LHCN-M2 (cell line): Measurements from ENCODE around the gene CCDC47. TPM values are rescaled to one million over a fixed set of nuclear protein-coding genes. Genes with fewer than 3 reads are reported as not detected.
"Not testable (repeated sequence)": the region's sequence is repeated elsewhere in the genome, so short reads cannot be mapped to it uniquely, and the experiment has no call there.

Source experiments
- DNase-seq: peaks from one replicate; pipeline ENCODE4 v3.0.0-alpha.2; 2012; ENCODE audit warnings: low read depth
- total RNA-seq: library from RNA; depleted of rRNA; stranded (reverse); fragments of >200 nt; gene quantifications from 2 replicates; pipeline ENCODE4 v1.2.3, GENCODE V29; 2014

Gene CCDC47
- total RNA-seq, 1 experiment from 2014 or later, result 60.3 TPM

GRCh38 chr17:63722403-63722802, 51.0 kb downstream of the CCDC47 start:
- no peak for DNase-seq

- DNase-seq, result not testable (repeated sequence)
Measured at GRCh38 chr17:63720194-63720593, 53.2 kb downstream of the CCDC47 start.

- no peak for DNase-seq
Measured at GRCh38 chr17:63718988-63719387, 54.4 kb downstream of the CCDC47 start.

GRCh38 chr17:63716426-63716825, 57.0 kb downstream of the CCDC47 start:
- DNase-seq, result no peak

GRCh38 chr17:63714550-63715277, 58.7 kb downstream of the CCDC47 start:
- peak; percentile 13 for DNase-seq

- no peak for DNase-seq
Measured at GRCh38 chr17:63709110-63709509, 64.3 kb downstream of the CCDC47 start.

- DNase-seq, result no peak
Measured at GRCh38 chr17:63707151-63707550, 66.2 kb downstream of the CCDC47 start.

- DNase-seq, result no peak
Measured at GRCh38 chr17:63706336-63707082, 66.9 kb downstream of the CCDC47 start.

GRCh38 chr17:63705657-63706056, 67.7 kb downstream of the CCDC47 start:
- no peak for DNase-seq

- no peak for DNase-seq
Measured at GRCh38 chr17:63704836-63705235, 68.6 kb downstream of the CCDC47 start.

GRCh38 chr17:63704259-63704576, 69.2 kb downstream of the CCDC47 start:
- no peak for DNase-seq

- DNase-seq, result no peak
Measured at GRCh38 chr17:63703556-63704258, 69.7 kb downstream of the CCDC47 start.

- no peak for DNase-seq
Measured at GRCh38 chr17:63703029-63703428, 70.4 kb downstream of the CCDC47 start.

- no peak for DNase-seq
Measured at GRCh38 chr17:63702721-63703015, 70.7 kb downstream of the CCDC47 start.

GRCh38 chr17:63701868-63702720, 71.3 kb downstream of the CCDC47 start:
- DNase-seq, result no peak

GRCh38 chr17:63701456-63701820, 72.0 kb downstream of the CCDC47 start:
- DNase-seq, result no peak

- no peak for DNase-seq
Measured at GRCh38 chr17:63700528-63701455, 72.6 kb downstream of the CCDC47 start.

- DNase-seq, result no peak
Measured at GRCh38 chr17:63699638-63700527, 73.5 kb downstream of the CCDC47 start, which contains the start of gene LIMD2. LIMD2 (minus strand) TSS chr17:63700125; CDS start chr17:63699298, 827 bp downstream.

- DNase-seq, result no peak
Measured at GRCh38 chr17:63698886-63699637, 74.3 kb downstream of the CCDC47 start.
